Hematopoietic multipotent progenitor cell treated with erythropoietin and hydrocortisone succinate and interleukin-3 and kit ligand, for 17 days (in vitro differentiated cells): ENCODE data around the gene ARL16.
A peak's percentile ranks its signal among the peaks of the same experiment; 100 is the strongest.

Experiments
- DNase-seq: peaks from one replicate; pipeline ENCODE4 v3.0.0-alpha.2; 2015; ENCODE audit warnings: low spot score

ARL16 gene

DNA sequence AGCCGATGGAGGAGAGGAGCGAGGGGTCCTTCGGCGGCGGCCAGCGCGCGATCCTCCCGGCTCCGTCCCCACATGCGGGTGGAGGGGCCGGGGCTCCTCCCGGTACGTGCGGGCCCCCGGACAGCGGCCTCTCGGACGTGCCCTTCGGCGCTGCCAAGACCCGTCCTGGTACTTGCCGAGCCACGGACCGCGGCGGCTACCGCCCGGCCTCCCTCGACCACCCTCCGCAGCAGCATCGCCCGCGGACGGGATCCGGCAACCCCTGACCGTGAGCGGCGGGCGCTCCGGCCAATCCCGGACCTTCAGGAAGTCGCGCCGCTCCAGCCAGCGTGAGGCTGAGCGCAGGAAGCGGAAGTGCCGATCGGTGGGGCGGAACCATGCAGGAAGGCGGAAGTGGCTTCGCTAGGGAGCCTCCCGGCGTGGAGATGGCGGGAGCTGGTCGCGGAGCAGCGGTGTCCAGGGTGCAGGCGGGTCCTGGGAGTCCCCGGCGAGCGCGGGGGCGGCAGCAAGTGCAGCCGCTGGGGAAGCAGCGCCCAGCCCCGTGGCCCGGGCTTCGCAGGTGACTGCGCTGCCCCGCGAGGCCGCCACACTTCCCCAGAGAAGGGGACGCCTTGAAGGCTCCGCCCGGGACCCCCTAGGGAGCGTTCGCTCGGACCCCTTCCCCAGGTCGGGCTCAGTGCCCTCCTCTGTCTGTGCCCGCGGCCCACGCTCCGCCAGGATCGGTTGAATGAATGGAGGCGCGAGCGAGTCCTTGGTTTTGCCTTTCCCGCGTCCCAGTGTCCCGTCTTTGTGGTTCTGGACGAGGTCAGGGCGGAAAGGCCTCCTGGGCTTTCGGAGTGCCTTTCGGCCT lies 17.0 kb downstream of the ARL16 start, which contains the start of the genes CCDC137 and OXLD1:
TSS of gene CCDC137 (plus strand) at position 396 of the 850 bp plus-strand sequence. CDS start at position 426, 30 bp downstream.
TSS of gene OXLD1 (minus strand) at position 264 of the 850 bp plus-strand sequence. CDS start at position 236, 28 bp downstream.
- DNase-seq = peak; percentile 93

GRCh38 chr17:81666092-81666341 lies 17.6 kb downstream of the ARL16 start:
- peak; percentile 26 for DNase-seq

- no peak for DNase-seq
Observed at GRCh38 chr17:81665205-81666091, 18.1 kb downstream of the ARL16 start.

- no peak for DNase-seq
Observed at GRCh38 chr17:81664051-81664470, 19.5 kb downstream of the ARL16 start.

DNA sequence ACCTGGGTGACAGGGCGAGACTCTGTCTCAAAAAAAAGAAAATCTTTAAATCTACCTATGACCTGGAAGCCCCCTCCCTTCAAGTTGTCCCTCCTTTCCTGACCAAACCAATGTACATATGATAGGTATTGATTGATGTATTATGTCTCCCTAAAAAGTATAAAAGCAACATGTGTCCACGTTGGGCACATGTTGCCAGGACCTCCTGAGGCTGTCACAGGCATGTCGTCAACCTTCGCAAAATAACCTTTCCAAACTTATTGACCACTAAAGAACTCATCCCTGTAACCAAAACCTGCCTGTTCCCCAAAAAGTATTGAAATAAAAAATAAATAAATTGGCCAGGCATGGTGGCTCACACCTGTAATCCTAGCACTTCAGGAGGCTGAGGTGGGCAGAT lies 21.6 kb downstream of the ARL16 start:
- no peak for DNase-seq

- DNase-seq = no peak
Observed at GRCh38 chr17:81660441-81660840, 23.2 kb downstream of the ARL16 start.

DNA sequence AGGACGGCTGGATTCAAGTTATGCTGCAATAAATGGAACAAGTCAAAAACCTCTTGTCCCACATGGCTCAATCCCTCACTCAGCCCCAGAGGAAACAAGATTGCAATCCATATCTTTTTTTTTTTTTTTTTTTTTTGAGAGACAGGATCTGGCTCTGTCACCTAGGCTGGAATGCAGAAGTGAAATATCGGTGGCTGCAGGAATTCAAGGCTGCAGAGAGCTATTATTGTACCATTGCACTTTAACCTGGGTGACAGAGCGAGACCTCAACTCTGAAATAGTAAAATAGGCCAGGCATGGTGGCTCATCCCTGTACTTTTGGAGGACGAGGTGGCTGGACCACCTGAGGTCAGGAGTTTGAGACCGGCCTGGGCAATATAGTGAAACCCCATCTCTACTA lies 24.6 kb downstream of the ARL16 start:
- DNase-seq = no peak

DNA sequence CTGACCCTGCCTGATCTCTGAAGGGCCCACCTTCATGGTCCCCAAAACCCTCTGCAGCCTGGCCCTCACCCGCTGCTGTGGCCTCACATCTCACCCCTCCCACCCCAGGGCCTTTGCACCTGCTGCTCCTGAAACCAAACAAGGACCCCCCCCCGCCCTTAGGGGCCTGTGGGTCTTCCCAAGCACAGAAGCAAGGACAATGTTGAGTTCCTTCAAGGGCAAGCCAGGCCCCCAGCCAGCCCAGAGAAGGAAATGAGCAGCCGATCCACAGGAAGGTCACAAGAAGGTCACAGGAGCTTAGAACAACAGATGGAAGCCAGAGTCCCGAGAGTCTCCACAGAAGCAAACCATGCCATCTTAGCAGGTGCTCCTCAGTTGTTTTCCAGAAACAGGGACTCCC lies 26.8 kb downstream of the ARL16 start:
- no peak for DNase-seq

DNA sequence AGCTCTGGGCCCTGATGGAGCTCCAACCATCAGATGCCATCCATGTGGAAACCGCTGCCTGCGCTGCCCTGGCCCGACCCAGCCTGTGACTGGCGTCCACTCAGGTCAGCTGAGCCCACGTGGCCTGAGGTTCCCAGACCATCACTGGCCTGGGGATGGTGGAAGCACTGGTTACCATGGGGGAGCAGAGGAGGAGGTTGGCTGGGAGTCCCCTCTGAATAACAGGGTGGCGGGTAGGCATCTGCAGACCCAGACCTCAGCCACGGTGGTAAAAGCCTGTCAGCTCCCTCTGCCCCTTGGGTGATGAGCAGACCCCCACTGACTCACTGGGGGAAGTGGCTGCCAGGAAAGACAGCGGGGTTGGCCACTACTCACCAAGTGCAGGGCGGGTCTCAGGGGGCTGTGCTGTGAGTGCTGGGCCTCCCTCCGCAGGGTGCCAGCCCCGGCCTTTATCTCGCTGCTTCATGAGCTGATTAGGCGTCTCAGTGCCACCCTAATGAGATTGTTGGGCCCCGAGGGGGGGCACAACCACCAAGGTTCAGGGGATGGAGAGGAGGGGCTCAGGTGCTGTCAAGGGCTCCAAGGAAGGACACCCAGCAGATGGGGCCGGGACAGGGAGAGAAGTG lies 27.4 kb downstream of the ARL16 start, which contains the start of gene PDE6G:
TSS of gene PDE6G (minus strand) at position 425 of the 626 bp plus-strand sequence. CDS start 3,237 bp downstream, outside the sequence.
- no peak for DNase-seq

- DNase-seq = no peak
Observed at GRCh38 chr17:81655378-81656117, 28.0 kb downstream of the ARL16 start.

DNA sequence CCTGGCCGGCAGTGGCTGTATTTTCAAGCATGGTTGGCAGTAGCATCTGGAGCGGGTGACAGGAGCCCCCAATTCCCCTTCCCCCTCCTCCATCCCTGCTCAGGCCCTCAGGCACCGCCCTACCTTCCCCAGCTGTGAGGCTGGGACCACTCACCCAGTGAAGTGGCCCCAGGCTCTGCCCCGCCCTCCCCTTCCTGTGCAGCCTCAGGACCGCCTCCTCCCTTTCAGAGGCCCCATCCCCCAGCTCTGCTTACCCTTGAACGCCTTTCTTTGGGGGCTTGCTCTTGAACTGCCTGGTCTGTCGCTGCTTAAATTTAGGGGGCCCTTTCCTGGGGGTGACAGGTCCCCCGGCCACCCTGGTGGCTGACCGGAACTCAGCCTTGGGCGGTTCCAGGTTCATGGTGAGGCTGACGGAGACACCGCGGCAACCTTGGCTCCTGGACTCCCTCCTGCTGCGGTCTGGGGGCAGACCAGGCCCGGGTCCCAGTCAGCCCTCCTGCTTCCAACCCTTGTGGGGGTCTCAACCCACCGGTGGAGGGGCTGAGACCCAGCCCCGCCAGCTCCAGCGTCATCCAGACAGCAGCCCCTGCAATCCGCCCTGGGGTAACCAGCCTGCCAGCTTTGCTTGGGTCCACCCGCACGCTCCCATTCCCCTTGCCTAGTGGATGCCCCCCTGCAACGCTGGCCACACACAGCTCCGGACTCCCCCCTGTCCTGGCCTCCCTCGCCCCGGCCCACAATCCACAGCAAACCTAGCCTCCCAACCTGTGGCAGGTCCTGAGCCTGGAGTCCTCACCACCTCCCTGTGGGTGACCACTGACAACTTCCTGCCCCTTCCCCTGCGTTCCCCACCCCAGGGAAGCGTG lies 30.5 kb downstream of the ARL16 start:
- no peak for DNase-seq

- no peak for DNase-seq
Observed at GRCh38 chr17:81651692-81652091, 31.9 kb downstream of the ARL16 start.

DNA sequence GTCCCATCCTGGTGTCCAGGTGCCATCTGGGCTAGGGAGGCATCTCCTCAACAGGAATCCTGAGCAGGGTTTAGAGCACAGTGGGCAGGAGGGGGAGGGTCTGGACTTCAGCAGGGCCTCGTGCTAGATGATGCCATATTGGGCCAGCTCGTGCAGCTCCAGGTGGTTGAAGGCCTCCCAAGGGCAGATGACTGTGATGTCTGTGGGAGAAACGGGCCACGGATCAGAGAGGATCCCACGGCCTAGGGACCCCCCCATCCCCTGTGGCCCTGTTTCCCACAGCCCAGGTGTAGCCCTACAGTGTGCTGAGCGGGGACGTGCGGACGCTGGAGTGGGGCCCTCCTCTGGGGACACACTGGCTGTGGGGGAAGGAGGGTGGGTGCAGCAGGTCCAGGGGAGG lies 32.6 kb downstream of the ARL16 start:
- no peak for DNase-seq

- no peak for DNase-seq
Observed at GRCh38 chr17:81648707-81649085, 34.9 kb downstream of the ARL16 start.

DNA sequence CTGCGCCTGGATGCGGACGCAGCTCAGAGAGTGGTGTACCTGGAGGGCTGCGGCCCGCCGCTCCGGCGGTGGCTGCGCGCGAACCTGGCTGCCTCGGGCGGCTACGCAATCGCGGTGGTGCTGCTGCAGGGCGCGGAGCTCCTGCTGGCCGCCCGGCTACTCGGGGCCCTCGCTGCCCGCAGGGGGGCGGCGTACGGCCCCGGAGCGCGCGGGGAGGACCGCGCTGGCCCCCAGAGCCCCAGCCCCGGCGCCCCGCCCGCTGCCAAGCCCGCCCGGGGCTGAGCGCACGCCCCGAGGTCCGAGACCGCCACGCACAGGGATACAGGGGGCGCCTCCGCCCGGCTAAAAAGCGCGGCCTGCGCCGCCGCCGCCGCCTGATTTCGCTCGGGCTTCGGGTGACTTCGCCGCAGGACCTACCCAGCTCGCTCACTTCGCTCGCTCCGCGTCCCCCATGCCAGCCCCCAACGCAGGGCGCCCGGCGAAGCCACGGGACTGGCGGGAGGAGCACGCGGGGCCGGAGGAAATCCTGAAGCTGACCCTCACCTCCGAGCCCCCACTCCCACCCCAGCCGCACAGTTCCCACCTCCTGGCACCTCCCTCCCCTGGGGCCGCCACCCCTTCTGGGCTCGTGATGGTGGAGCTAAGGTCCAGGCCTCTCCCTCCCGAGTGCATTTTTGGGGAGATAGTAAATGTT lies 35.4 kb downstream of the ARL16 start:
- DNase-seq = no peak

DNA sequence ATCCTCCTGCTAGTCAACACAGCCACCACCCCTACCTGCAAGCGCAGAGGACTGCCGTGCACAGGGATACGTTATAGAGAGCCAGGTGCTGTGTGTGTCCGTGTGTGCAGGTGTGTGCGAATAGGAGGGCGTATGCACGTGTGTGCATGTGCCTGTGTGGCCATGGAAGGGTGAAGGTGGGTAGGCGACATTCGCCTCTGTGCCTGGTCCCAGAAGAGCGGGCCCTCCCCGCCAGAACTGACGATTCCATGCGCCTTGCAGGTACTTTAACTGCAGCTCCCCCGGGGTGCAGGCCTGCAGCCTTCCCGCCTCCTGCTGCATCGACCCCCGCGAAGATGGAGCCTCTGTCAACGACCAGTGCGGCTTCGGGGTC lies 36.0 kb downstream of the ARL16 start:
- no peak for DNase-seq

- DNase-seq = peak; percentile 74
Observed at GRCh38 chr17:81646869-81647600, 36.6 kb downstream of the ARL16 start.

GRCh38 chr17:81644976-81645952 lies 38.3 kb downstream of the ARL16 start:
- DNase-seq = no peak
